Measurements from ENCODE around the gene CNTN5. TPM values are rescaled to one million over a fixed set of nuclear protein-coding genes. Genes with fewer than 3 reads are reported as not detected.

Gene CNTN5
- total and polyA plus RNA-seq, 2 experiments from 2014 or later = not detected

DNA sequence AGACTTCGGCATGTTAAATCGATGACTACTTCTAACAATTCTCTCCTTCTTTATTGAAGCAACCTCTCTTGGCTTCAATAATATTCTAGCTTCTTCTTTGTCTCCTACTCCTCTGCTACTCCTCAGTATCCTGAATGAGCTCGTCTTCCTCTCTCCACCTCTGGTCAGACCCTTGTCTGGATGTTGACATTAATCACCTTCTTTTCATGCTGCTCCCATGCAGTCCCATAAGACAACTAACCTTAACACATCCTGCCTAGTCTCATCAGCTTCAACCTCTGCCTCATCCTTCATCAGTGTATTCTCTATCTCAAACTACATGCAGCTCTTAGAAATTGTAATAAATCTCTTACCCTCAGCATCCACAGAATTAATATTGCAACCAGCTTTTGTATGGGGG is 695.6 kb downstream of the CNTN5 start:
- H4K20me1 ChIP-seq (ENCODE audit: insufficient read depth) = no peaks in the 10 kb centered on the region
- no peak for TF ChIP-seq EZH2phosphoT487 (IDR thresholded peaks at IDR 0.05; ENCODE audit: insufficient read depth, low read depth)
- no peak for TF ChIP-seq EZH2 (IDR thresholded peaks at IDR 0.05; ENCODE audit: insufficient read depth, poor library complexity, severe bottlenecking)
- H3K9ac ChIP-seq = no peak overlapping the region

DNA sequence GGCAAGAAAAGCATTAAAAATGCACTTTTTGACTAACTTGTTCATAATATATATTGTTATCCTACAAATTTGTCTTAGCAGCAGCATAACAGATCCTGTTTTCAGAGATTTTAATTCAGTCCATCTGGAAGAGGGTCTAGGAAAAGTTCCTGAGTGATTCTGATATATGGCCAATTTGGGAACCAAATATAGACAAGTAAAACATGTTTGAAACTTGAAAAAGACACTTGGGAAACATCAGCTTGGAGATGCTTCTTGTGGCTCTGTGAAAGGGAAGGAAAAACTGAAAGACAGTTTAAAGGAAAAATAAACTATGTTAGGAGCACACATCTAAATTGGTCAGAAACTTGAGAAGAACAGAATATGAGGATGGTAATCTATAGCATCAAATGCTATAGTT is 697.5 kb downstream of the CNTN5 start:
- Histone ChIP-seq H3K4me1 (ENCODE audit: insufficient read depth) (no peaks in the 10 kb centered on the region), H3K79me2 (ENCODE audit: insufficient read depth) (no peaks in the 10 kb centered on the region), H3K4me3 (no peak overlapping the region), H2AFZ (no peak overlapping the region), H3K27me3 (replicated peaks; ENCODE audit: insufficient read depth) (no peaks in the 10 kb centered on the region), H3K4me2 (ENCODE audit: unreplicated experiment) (no peak overlapping the region), H3K27ac (no peak overlapping the region), H4K20me1 (ENCODE audit: insufficient read depth) (no peaks in the 10 kb centered on the region), H3F3A (ENCODE audit: insufficient read depth) (no peaks in the 10 kb centered on the region), H3K36me3 (ENCODE audit: low read depth) (no peaks in the 10 kb centered on the region), H3K9me3 (ENCODE audit: low read depth) (no peaks in the 10 kb centered on the region), H3K9me2 (ENCODE audit: insufficient read depth) (no peaks in the 10 kb centered on the region), H3K9ac (no peak overlapping the region)
- no peak for DNase-seq
- in situ Hi-C loops (cut with MboI) = no loop called here
- TF ChIP-seq EZH2phosphoT487 (IDR thresholded peaks at IDR 0.05; ENCODE audit: insufficient read depth, low read depth) (no peak), EZH2 (IDR thresholded peaks at IDR 0.05; ENCODE audit: insufficient read depth, poor library complexity, severe bottlenecking) (no peak)

More for the DNA sequence above, 695.6 kb downstream of the CNTN5 start:
- Histone ChIP-seq H3K79me2 (ENCODE audit: insufficient read depth) (no peaks in the 10 kb centered on the region), H3K36me3 (ENCODE audit: low read depth) (no peaks in the 10 kb centered on the region), H3K9me3 (ENCODE audit: low read depth) (no peaks in the 10 kb centered on the region), H3F3A (ENCODE audit: insufficient read depth) (no peaks in the 10 kb centered on the region), H3K4me1 (ENCODE audit: insufficient read depth) (no peaks in the 10 kb centered on the region), H3K27me3 (replicated peaks; ENCODE audit: insufficient read depth) (no peaks in the 10 kb centered on the region), H3K4me3 (no peak overlapping the region), H2AFZ (no peak overlapping the region), H3K9me2 (ENCODE audit: insufficient read depth) (no peaks in the 10 kb centered on the region), H3K4me2 (ENCODE audit: unreplicated experiment) (no peak overlapping the region), H3K27ac (no peak overlapping the region)
- in situ Hi-C loops (cut with MboI) = no loop called here
- 15 to 28% methylated on average over 3 of the region's 3 CpGs for WGBS, 2 experiments (ENCODE audit: low coverage in 1 of 2, low lambda C conversion rate in 2 of 2, missing lambda C conversion rate in 2 of 2)
- no peak for DNase-seq

DNA sequence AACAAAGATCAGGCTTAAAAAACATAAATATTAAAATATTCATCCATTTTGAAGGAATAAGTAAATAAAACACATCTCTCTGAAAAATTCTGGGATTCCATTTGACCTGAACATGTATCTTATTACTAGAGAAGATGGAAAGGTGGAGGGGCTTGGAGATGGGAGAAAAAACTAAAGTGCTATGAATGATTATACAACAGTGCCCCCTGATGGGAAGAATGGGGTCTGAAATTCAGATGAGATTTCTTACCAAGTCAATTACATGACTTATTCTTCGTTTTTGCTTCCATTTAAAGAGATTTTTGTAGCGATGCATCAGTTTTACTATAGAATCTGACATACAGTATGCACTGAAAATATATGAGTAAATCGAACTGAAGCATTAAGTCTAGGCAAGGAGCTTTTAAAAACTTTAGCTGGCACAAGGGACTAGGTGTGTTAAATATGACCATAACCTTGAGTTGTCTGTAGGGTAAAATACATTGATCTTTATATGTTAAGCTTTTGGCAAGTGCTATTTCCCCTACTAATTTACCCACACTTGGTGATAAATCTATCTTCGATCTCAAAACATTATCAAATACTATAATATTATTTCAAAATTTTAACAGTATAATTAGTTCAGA is 718.8 kb downstream of the CNTN5 start:
- WGBS, 2 experiments (ENCODE audit: low coverage in 1 of 2, low lambda C conversion rate in 2 of 2, missing lambda C conversion rate in 2 of 2) = 2 to 5% methylated on average over 4 of the region's 4 CpGs
- H3K27me3 ChIP-seq (replicated peaks; ENCODE audit: insufficient read depth) = no peaks in the 10 kb centered on the region
- H2AFZ ChIP-seq = no peak overlapping the region
- H3K4me2 ChIP-seq (ENCODE audit: unreplicated experiment) = no peak overlapping the region
- no peaks in the 10 kb centered on the region for H4K20me1 ChIP-seq (ENCODE audit: insufficient read depth)
- no peaks in the 10 kb centered on the region for H3K9me3 ChIP-seq (ENCODE audit: low read depth)
- H3K9ac ChIP-seq = no peak overlapping the region
- peak; percentile 31 for DNase-seq
- H3F3A ChIP-seq (ENCODE audit: insufficient read depth) = no peaks in the 10 kb centered on the region
- no peaks in the 10 kb centered on the region for H3K79me2 ChIP-seq (ENCODE audit: insufficient read depth)
- H3K9me2 ChIP-seq (ENCODE audit: insufficient read depth) = no peaks in the 10 kb centered on the region
- H3K36me3 ChIP-seq (ENCODE audit: low read depth) = no peaks in the 10 kb centered on the region
- H3K4me1 ChIP-seq (ENCODE audit: insufficient read depth) = no peaks in the 10 kb centered on the region
- H3K27ac ChIP-seq = no peak overlapping the region
- no peak overlapping the region for H3K4me3 ChIP-seq
- in situ Hi-C loops (cut with MboI) = no loop called here
- TF ChIP-seq EZH2phosphoT487 (IDR thresholded peaks at IDR 0.05; ENCODE audit: insufficient read depth, low read depth) (no peak), EZH2 (IDR thresholded peaks at IDR 0.05; ENCODE audit: insufficient read depth, poor library complexity, severe bottlenecking) (no peak)

DNA sequence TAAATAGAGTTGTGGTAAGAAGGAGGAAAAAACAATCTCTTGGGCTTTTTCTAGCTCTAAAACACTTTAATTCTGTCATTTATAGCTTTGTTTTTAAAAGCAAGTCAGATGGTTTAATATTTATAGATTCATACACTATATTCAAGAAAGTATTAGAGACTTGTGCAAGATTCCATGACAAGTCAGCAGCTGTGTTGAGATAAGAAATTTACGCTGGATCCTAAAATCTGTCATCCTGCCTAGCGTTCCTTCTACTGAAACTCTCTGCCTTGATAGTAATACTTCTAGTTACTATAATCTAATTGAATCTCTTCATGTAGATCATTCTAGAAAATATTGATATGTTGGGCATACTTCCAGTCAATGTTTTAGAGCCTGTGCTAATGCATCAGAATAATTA is 721.8 kb downstream of the CNTN5 start:
- Histone ChIP-seq H3K9me2 (ENCODE audit: insufficient read depth) (no peaks in the 10 kb centered on the region), H3K4me2 (ENCODE audit: unreplicated experiment) (no peak overlapping the region), H3K27me3 (replicated peaks; ENCODE audit: insufficient read depth) (no peaks in the 10 kb centered on the region), H3K36me3 (ENCODE audit: low read depth) (no peaks in the 10 kb centered on the region), H3K79me2 (ENCODE audit: insufficient read depth) (no peaks in the 10 kb centered on the region), H4K20me1 (ENCODE audit: insufficient read depth) (no peaks in the 10 kb centered on the region), H3K4me1 (ENCODE audit: insufficient read depth) (no peaks in the 10 kb centered on the region), H2AFZ (no peak overlapping the region), H3K9me3 (ENCODE audit: low read depth) (no peaks in the 10 kb centered on the region), H3K27ac (no peak overlapping the region), H3F3A (ENCODE audit: insufficient read depth) (no peaks in the 10 kb centered on the region), H3K9ac (no peak overlapping the region), H3K4me3 (no peak overlapping the region)
- 13 to 16% methylated on average over 2 of the region's 2 CpGs for WGBS, 2 experiments (ENCODE audit: low coverage in 1 of 2, low lambda C conversion rate in 2 of 2, missing lambda C conversion rate in 2 of 2)
- TF ChIP-seq EZH2phosphoT487 (IDR thresholded peaks at IDR 0.05; ENCODE audit: insufficient read depth, low read depth) (no peak), EZH2 (IDR thresholded peaks at IDR 0.05; ENCODE audit: insufficient read depth, poor library complexity, severe bottlenecking) (no peak)
- DNase-seq = no peak
- in situ Hi-C loops (cut with MboI) = no loop called here

DNA sequence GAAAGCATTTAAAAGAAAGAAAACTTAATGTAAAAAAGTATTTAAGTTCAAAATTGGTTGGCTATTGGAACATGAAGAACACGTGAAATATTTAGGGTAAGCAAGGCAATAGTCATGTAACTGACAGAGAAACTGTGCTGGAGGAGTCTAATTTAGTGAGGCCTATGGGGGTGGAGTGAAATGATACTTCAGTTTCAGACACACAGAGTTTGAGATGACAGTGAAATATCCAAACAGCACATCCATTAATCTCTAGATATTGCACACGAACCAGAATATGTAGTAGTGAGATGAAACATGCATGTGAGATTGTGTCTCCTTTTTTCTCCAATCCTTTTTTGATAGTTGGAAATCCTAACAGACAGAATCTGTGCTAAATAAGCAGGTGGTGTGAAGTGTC is 739.0 kb downstream of the CNTN5 start:
- Histone ChIP-seq H3K9ac (no peak overlapping the region), H3K27me3 (replicated peaks; ENCODE audit: insufficient read depth) (no peaks in the 10 kb centered on the region), H3K79me2 (ENCODE audit: insufficient read depth) (no peaks in the 10 kb centered on the region), H3K4me3 (no peak overlapping the region), H3K9me2 (ENCODE audit: insufficient read depth) (no peaks in the 10 kb centered on the region), H4K20me1 (ENCODE audit: insufficient read depth) (no peaks in the 10 kb centered on the region), H3K27ac (no peak overlapping the region), H3K36me3 (ENCODE audit: low read depth) (no peaks in the 10 kb centered on the region), H3K9me3 (ENCODE audit: low read depth) (no peaks in the 10 kb centered on the region), H3K4me1 (ENCODE audit: insufficient read depth) (no peaks in the 10 kb centered on the region), H3F3A (ENCODE audit: insufficient read depth) (no peaks in the 10 kb centered on the region), H2AFZ (no peak overlapping the region), H3K4me2 (ENCODE audit: unreplicated experiment) (no peak overlapping the region)
- TF ChIP-seq EZH2 (IDR thresholded peaks at IDR 0.05; ENCODE audit: insufficient read depth, poor library complexity, severe bottlenecking) (no peak), EZH2phosphoT487 (IDR thresholded peaks at IDR 0.05; ENCODE audit: insufficient read depth, low read depth) (no peak)
- 0 to 3% methylated on average over 2 of the region's 2 CpGs for WGBS, 2 experiments (ENCODE audit: low coverage in 1 of 2, low lambda C conversion rate in 2 of 2, missing lambda C conversion rate in 2 of 2)
- DNase-seq = no peak
- in situ Hi-C loops (cut with MboI) = no loop called here

All from GM23248 (cell line).